ENCODE measurements around the gene GRAMD1A.

The GRAMD1A gene

GRCh38 chr19:35061583-35062373 lies 61.7 kb downstream of the GRAMD1A start:
- Histone ChIP-seq H3K36me3 (no peaks in the 10 kb centered on the region), H3K4me1 (ENCODE audit: control insufficient read depth in 1 of 2, insufficient read depth in 1 of 2, low read depth in 1 of 2, low read length in 1 of 2) (no peaks in the 10 kb centered on the region), H3K4me3 (ENCODE audit: low read depth in 1 of 2, low read length in 1 of 2) (no peak overlapping the region), H3K27ac (no peak overlapping the region), H3K9me3 (no peaks in the 10 kb centered on the region), H3K27me3 (peaks cover 6% of the 10 kb centered on the region)
- TF ChIP-seq CTCF (IDR thresholded peaks at IDR 0.05): no peak

GRCh38 chr19:35062942-35063341 lies 62.8 kb downstream of the GRAMD1A start:
- Histone ChIP-seq H3K36me3 (no peaks in the 10 kb centered on the region), H3K4me1 (ENCODE audit: control insufficient read depth in 1 of 2, insufficient read depth in 1 of 2, low read depth in 1 of 2, low read length in 1 of 2) (no peaks in the 10 kb centered on the region), H3K4me3 (ENCODE audit: low read depth in 1 of 2, low read length in 1 of 2) (no peak overlapping the region), H3K27me3 (peaks cover 6% of the 10 kb centered on the region), H3K9me3 (no peaks in the 10 kb centered on the region), H3K27ac (no peak overlapping the region)
- TF ChIP-seq CTCF (IDR thresholded peaks at IDR 0.05): no peak

- Histone ChIP-seq H3K9me3 (no peaks in the 10 kb centered on the region), H3K27ac (no peak overlapping the region), H3K36me3 (no peaks in the 10 kb centered on the region), H3K27me3 (peaks cover 6% of the 10 kb centered on the region), H3K4me3 (ENCODE audit: low read depth in 1 of 2, low read length in 1 of 2) (no peak overlapping the region), H3K4me1 (ENCODE audit: control insufficient read depth in 1 of 2, insufficient read depth in 1 of 2, low read depth in 1 of 2, low read length in 1 of 2) (no peaks in the 10 kb centered on the region)
- no peak for TF ChIP-seq CTCF (IDR thresholded peaks at IDR 0.05)
These were observed 64.1 kb downstream of the GRAMD1A start for GRCh38 chr19:35063940-35064818.

GRCh38 chr19:35065574-35065973 lies 65.5 kb downstream of the GRAMD1A start:
- no peak for TF ChIP-seq CTCF (IDR thresholded peaks at IDR 0.05)
- Histone ChIP-seq H3K27me3 (peaks cover 6% of the 10 kb centered on the region), H3K4me1 (ENCODE audit: control insufficient read depth in 1 of 2, insufficient read depth in 1 of 2, low read depth in 1 of 2, low read length in 1 of 2) (no peaks in the 10 kb centered on the region), H3K4me3 (ENCODE audit: low read depth in 1 of 2, low read length in 1 of 2) (no peak overlapping the region), H3K36me3 (no peaks in the 10 kb centered on the region), H3K27ac (no peak overlapping the region), H3K9me3 (no peaks in the 10 kb centered on the region)

GRCh38 chr19:35066121-35066520 lies 66.0 kb downstream of the GRAMD1A start:
- Histone ChIP-seq H3K36me3 (no peaks in the 10 kb centered on the region), H3K4me3 (ENCODE audit: low read depth in 1 of 2, low read length in 1 of 2) (no peak overlapping the region), H3K4me1 (ENCODE audit: control insufficient read depth in 1 of 2, insufficient read depth in 1 of 2, low read depth in 1 of 2, low read length in 1 of 2) (no peaks in the 10 kb centered on the region), H3K9me3 (no peaks in the 10 kb centered on the region), H3K27ac (no peak overlapping the region), H3K27me3 (peaks cover 6% of the 10 kb centered on the region)
- no peak for TF ChIP-seq CTCF (IDR thresholded peaks at IDR 0.05)
